Rectal smooth muscle tissue (tissue), 1 donor: ENCODE measurements around the gene SMC6.

Experiments
- H3K27ac ChIP-seq: one replicate; pipeline ENCODE4 v1.7.0; 2013; ENCODE audit warnings: low read depth, low read length, inconsistent platforms
- H3K27me3 ChIP-seq: one replicate; pipeline ENCODE4 v1.7.0; 2013; ENCODE audit warnings: low read length; ENCODE audit not compliant: control insufficient read depth, insufficient read depth
- H3K36me3 ChIP-seq: one replicate; pipeline ENCODE4 v1.7.0; 2013; ENCODE audit warnings: low read length; ENCODE audit not compliant: control insufficient read depth, insufficient read depth
- H3K4me1 ChIP-seq: one replicate; pipeline ENCODE4 v1.7.0; 2013; ENCODE audit warnings: low read length; ENCODE audit not compliant: control insufficient read depth, insufficient read depth
- H3K4me3 ChIP-seq: one replicate; pipeline ENCODE4 v1.7.0; 2013; ENCODE audit warnings: low read length
- H3K9ac ChIP-seq: one replicate; pipeline ENCODE4 v1.7.0; 2013; ENCODE audit warnings: low read length

Gene SMC6

DNA sequence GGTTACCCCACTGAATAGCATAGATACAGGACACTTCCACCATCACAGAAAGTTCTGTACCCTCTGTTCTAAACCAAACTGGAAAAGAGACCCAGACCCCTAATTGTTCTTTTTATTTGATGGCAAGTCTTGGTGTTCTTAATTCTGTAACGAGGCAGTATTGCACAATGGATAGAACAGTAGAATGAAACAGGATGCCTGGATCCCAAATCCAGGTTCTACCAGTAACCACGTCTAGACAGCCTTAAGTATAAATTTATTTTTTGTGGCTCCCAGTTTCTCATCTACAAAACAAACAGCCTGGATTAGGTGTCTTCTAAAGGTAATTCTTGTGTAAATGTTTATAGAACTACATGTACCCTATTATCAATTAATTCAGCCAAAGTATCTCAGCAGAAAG is 23.7 kb downstream of the SMC6 start:
- Histone ChIP-seq H3K4me1 (no peaks in the 10 kb centered on the region), H3K9ac (no peak overlapping the region), H3K36me3 (peaks cover 4% of the 10 kb centered on the region), H3K27me3 (no peaks in the 10 kb centered on the region), H3K27ac (no peak overlapping the region), H3K4me3 (no peak overlapping the region)

DNA sequence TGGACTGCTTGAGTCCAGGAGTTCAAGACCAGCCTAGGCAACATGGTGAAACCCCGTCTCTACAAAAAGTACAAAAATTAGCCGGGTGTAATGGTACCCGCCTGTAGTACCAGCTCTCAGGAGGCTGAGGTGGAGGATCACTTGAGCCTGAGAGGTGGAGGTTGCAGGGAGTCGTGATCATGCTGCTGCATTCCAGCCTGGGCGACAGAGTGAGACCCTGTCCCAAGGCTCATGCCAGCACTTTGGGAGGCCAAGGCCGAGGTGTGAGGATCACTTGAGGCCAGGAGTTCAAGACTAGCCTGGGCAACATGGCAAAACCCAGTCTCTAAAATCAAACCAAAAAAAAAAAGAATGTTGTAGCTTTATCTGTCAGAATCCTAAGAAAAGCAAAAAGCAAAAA is 25.4 kb downstream of the SMC6 start:
- H3K27me3 ChIP-seq = no peaks in the 10 kb centered on the region
- H3K4me3 ChIP-seq = no peak overlapping the region
- no peaks in the 10 kb centered on the region for H3K4me1 ChIP-seq
- H3K9ac ChIP-seq = no peak overlapping the region
- no peak overlapping the region for H3K27ac ChIP-seq
- H3K36me3 ChIP-seq = peaks cover 4% of the 10 kb centered on the region

DNA sequence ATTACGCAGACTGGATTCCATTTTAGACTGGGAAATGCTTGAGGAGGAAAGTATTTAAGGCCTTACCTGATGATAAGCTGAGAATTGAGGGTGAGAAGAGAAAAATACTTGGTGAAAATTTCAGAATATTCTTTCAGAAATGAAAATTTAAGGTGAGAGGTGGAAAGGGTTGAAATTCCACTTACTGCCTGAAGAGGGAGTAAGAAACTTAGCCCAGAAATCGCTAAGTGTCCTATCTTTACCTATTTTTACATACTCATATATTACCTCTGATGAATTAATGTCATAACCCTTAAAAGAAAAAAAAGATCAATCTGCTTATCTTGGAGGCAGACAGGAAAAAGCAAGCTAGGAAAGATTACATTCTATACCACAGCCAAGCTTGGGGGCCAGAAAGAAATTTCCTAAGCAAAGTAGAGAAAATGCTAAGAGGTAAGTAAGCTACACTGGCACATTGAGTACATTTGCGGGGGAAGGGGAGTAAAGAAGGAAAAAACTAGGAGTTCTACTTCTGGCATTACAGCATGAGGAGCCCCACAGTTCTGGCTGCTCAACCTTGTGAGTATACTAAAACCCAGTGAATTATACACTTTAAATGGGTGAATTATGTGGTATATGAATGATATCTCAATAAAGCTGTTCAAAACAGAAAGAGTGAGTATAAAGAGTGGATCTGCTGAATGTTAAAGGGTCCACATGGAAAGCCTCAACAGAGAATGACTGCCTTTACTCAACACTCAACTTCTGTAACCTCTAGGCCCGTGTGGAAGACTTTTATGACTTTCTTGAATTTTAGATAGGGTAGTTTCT is 33.8 kb downstream of the SMC6 start:
- H3K4me1 ChIP-seq = no peaks in the 10 kb centered on the region
- no peak overlapping the region for H3K9ac ChIP-seq
- H3K36me3 ChIP-seq = peaks cover 1% of the 10 kb centered on the region
- H3K27me3 ChIP-seq = no peaks in the 10 kb centered on the region
- H3K4me3 ChIP-seq = no peak overlapping the region
- H3K27ac ChIP-seq = no peak overlapping the region

DNA sequence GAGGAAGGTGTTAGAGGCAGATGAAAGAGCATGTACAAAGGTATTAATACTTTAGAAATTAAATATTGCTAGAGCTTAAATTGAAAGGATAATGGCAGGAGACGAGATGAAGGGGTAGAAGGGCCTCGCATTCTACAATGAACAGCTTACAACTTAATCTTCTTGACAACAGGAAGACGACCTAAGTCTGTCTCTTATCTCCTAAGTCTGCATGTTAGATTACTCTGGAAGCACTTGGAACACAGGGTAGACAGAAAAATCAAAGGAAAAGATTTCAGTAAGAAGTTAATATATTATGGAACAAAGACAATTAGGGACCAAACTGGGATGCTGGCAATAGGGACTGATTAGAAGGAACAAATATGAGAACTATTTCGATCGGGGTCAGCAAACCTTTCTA is 34.9 kb downstream of the SMC6 start:
- H3K4me1 ChIP-seq = no peaks in the 10 kb centered on the region
- no peak overlapping the region for H3K9ac ChIP-seq
- no peak overlapping the region for H3K27ac ChIP-seq
- H3K27me3 ChIP-seq = no peaks in the 10 kb centered on the region
- no peak overlapping the region for H3K4me3 ChIP-seq
- H3K36me3 ChIP-seq = peaks cover 6% of the 10 kb centered on the region

DNA sequence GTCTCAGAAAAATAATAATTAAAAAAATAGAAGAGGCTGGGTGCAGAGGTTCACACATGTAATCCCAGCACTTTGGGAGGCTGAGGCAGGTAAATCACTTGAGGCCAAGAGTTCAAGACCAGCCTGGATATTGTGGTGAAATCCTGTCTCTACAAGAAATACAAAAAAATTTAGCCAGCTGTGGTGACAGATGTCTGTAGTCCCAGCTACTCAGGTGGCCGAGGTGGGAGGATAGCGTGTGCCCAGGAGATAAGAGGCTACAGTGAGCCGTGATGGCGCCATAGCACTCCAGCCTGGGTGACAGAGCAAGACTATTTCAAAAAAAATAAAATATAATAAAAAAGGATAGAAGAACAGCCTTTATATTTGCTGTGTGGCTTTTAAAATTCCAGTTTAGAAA is 35.9 kb downstream of the SMC6 start:
- H3K9ac ChIP-seq = no peak overlapping the region
- H3K36me3 ChIP-seq = peaks cover 10% of the 10 kb centered on the region
- no peak overlapping the region for H3K27ac ChIP-seq
- no peaks in the 10 kb centered on the region for H3K4me1 ChIP-seq
- no peaks in the 10 kb centered on the region for H3K27me3 ChIP-seq
- H3K4me3 ChIP-seq = no peak overlapping the region

DNA sequence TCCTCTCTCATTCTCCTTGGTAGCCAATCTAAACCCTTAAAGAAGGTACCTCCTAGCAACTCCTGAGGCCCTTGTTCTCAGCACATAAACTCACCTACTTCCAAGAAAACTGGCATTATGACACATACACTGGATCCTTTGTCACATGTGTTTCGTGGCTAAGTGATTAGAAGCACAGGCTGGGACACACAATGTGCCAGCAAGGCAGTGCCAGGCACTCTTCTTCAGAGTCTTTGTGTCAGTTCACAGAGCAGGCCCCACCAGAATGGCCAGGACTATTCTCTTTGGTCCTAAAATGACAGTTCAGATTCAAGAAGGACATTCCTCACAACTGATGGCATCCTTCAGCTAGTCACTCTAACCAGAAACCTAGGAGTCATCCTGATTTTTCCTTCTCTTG is 40.3 kb downstream of the SMC6 start:
- Histone ChIP-seq H3K4me1 (no peaks in the 10 kb centered on the region), H3K4me3 (no peak overlapping the region), H3K27me3 (no peaks in the 10 kb centered on the region), H3K9ac (no peak overlapping the region), H3K36me3 (peaks cover 10% of the 10 kb centered on the region), H3K27ac (no peak overlapping the region)

DNA sequence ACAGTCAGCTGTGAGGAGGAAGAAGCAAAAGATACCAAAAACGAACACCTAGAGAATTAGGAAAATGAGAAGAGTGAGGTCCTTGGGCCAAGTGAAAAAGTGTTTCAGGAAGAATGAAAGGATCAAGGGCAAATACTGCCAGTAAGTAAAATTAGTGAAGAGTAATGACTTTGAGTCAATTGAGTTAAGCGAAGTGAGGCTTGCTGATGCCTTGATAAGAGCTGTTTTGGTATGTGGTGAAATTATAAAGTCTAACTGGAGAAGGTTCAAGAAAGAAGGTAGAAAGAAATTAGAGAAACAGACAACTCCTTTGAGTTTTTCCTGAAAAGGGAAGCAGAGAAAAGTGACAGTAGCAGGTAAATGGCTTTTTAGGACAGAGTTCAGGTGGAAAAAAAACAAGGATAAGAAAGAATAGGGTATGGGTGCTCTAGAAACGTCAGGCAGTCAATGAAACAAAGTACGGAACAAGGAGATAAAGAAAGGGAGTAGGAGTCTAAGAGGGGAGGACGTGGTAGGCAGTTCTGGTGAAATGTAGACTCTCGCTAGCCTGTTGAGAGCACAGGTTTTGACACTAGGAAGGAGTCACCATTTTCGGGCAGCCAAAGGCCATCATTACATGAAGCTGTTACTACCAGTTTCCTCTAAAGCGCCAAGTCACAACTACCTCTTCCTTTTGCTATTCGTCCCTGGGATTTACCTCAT is 42.9 kb downstream of the SMC6 start:
- Histone ChIP-seq H3K36me3 (peaks cover 15% of the 10 kb centered on the region), H3K4me3 (no peak overlapping the region), H3K9ac (no peak overlapping the region), H3K27me3 (no peaks in the 10 kb centered on the region), H3K4me1 (no peaks in the 10 kb centered on the region), H3K27ac (no peak overlapping the region)

DNA sequence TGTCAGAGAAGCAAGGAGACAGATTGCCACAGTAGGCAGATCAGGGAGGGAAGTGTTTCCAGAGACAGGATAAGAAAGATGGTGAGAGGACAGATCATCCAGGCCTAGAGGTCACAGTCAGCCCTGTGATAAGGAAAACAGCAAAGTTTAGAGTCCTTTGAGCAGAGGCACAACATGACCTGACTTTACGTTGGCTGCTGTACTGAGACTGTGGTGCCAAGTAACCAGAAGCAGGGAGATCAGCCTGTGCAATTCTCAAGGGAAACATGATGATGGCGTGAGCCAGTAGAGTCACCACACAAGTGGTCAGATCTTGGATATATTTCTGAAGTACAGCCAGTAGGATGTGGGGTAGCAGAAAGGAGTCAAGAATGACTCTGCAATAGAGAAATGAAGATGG is 43.7 kb downstream of the SMC6 start:
- Histone ChIP-seq H3K36me3 (peaks cover 15% of the 10 kb centered on the region), H3K4me3 (no peak overlapping the region), H3K9ac (no peak overlapping the region), H3K27ac (no peak overlapping the region), H3K27me3 (no peaks in the 10 kb centered on the region), H3K4me1 (no peaks in the 10 kb centered on the region)

DNA sequence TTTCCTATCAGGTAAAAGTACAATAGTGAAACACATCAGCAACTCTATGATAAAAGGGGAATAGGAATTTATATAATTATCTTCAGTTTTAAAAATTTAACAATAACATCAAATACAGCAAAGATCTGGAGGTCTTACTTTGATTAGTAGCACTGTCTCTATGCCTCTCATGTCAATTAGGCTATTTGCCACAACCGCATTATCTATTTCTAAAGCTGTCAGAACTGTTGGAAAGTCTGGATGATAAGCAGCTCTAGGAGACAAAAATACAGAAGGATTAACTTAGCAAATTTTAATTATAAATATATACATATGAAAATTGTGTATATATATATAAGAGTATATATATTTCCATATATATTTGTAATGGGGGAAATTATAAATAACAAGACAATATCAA is 45.1 kb downstream of the SMC6 start:
- Histone ChIP-seq H3K9ac (no peak overlapping the region), H3K27me3 (no peaks in the 10 kb centered on the region), H3K4me1 (no peaks in the 10 kb centered on the region), H3K36me3 (peaks cover 9% of the 10 kb centered on the region), H3K4me3 (no peak overlapping the region), H3K27ac (no peak overlapping the region)

DNA sequence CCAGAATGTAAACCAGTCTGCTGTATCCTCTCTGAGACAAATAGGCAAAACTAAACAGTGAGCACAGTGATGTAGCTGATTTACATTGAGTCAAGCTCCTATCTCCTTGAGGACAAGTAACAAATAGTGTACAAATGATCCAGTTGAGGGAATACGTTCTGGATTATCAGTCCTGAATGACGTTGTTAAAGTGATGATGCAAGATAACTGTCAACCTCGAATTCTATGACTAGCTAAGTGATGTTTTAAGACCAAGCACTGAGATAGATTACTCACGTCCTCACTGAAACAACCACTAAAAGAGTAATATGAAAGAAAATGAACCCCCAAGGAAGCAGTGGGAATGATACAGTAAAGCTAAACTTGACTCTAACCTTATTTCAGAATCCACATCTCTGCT is 46.8 kb downstream of the SMC6 start:
- H3K4me3 ChIP-seq = no peak overlapping the region
- H3K27me3 ChIP-seq = no peaks in the 10 kb centered on the region
- peaks cover 5% of the 10 kb centered on the region for H3K36me3 ChIP-seq
- H3K27ac ChIP-seq = no peak overlapping the region
- H3K9ac ChIP-seq = no peak overlapping the region
- H3K4me1 ChIP-seq = no peaks in the 10 kb centered on the region

DNA sequence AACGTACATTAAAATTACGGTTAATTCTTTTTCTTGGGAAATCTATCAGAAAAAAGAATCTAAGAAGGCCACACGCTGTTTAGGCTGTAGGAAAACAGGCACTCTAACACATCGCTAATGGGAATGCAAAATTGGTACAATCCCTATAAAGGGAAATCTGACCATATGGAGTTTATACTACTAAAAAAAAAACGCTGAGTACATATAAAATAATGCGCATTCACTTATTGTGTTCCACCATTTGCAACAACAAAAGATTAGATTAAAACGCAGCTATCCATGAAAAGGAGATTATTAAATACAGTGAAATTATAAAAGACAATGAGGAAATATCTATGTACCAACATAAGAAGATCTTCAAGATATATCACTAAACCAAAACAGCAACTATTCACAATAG is 62.8 kb downstream of the SMC6 start:
- Histone ChIP-seq H3K27ac (no peak overlapping the region), H3K4me1 (no peaks in the 10 kb centered on the region), H3K36me3 (peaks cover 3% of the 10 kb centered on the region), H3K27me3 (no peaks in the 10 kb centered on the region), H3K4me3 (no peak overlapping the region), H3K9ac (no peak overlapping the region)

DNA sequence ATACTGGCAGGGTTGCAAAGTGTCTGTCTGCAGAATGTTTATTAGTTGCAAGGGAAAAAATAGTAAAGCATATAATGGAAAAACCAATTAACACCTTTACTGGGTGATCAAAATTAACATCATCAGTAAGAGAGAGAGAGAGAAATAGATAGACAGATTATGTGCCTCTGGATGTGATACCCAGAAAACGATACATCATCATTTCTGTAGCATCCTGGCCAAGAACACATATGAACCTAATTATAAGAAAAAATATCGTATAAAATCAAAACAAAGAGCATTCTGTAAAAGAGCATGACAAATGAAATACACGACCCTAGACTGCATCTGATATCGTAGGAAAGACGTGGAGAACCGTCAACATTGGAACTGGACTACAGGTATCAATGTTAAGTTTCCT is 64.6 kb downstream of the SMC6 start:
- no peak overlapping the region for H3K4me3 ChIP-seq
- H3K27ac ChIP-seq = no peak overlapping the region
- no peaks in the 10 kb centered on the region for H3K4me1 ChIP-seq
- peaks cover under 1% of the 10 kb centered on the region for H3K36me3 ChIP-seq
- H3K27me3 ChIP-seq = no peaks in the 10 kb centered on the region
- no peak overlapping the region for H3K9ac ChIP-seq

DNA sequence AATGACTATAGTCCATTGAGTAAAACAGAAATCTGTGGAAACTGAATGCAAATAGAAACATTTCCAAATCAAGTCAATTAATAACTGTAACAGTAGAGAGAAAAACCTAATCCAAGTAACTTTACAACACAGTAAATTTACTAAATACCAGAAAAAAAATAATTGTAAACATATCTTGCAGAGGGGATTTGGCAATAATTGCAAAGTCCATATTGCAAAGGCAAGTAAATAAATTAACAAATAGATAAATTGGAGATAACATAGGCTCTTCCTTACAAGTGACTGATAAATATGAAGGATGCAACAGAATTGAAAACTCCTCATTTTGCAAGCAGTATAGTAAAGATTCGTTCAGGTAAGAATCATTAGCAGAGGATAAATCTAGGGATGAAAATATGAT is 65.0 kb downstream of the SMC6 start:
- Histone ChIP-seq H3K27me3 (no peaks in the 10 kb centered on the region), H3K27ac (no peak overlapping the region), H3K4me3 (no peak overlapping the region), H3K9ac (no peak overlapping the region), H3K4me1 (no peaks in the 10 kb centered on the region), H3K36me3 (no peaks in the 10 kb centered on the region)
